Thymus (tissue), 11 donors: ENCODE measurements around the gene PHAF1. TPM values are rescaled to one million over a fixed set of nuclear protein-coding genes. Genes with fewer than 3 reads are reported as not detected.

Experiments
- DNase-seq, 9 donors: peaks; one replicate each; pipeline ENCODE4 v3.0.0-alpha.2; 2013; ENCODE audit warnings: low spot score in 9 of 9, low read depth in 6 of 9, missing footprints in 1 of 9
- H3K27ac ChIP-seq, 2 donors: one replicate each; pipeline ENCODE4 v1.5.1; 2013; ENCODE audit warnings: control low read depth in 1 of 2, low read depth in 1 of 2, low read length in 1 of 2, mild to moderate bottlenecking in 1 of 2, moderate library complexity in 1 of 2
- H3K27me3 ChIP-seq, 2 donors: one replicate each; pipeline ENCODE4 v1.5.1; 2013; ENCODE audit warnings: low read length in 1 of 2; ENCODE audit not compliant: control insufficient read depth in 2 of 2, insufficient read depth in 1 of 2
- H3K36me3 ChIP-seq, 2 donors: one replicate each; pipeline ENCODE4 v1.5.1; 2013; ENCODE audit warnings: low read length in 1 of 2, mild to moderate bottlenecking in 1 of 2, moderate library complexity in 1 of 2; ENCODE audit not compliant: control insufficient read depth in 2 of 2, insufficient read depth in 2 of 2
- H3K4me1 ChIP-seq, 2 donors: one replicate each; pipeline ENCODE4 v1.5.1; 2013; ENCODE audit warnings: low read length in 2 of 2; ENCODE audit not compliant: control insufficient read depth in 2 of 2, insufficient read depth in 2 of 2
- H3K4me3 ChIP-seq, 2 donors: one replicate each; pipeline ENCODE4 v1.5.1; 2013; ENCODE audit warnings: low read length in 2 of 2, control low read depth in 1 of 2, mild to moderate bottlenecking in 1 of 2
- H3K9me3 ChIP-seq, 2 donors: one replicate each; pipeline ENCODE4 v1.5.1; 2013; ENCODE audit warnings: low read length in 1 of 2, mild to moderate bottlenecking in 1 of 2; ENCODE audit not compliant: control insufficient read depth in 2 of 2, insufficient read depth in 1 of 2
- WGBS: extraction: QIAGEN DNeasy Blood & Tissue Kit; methylation state at CpG from one replicate; pipeline ENCODE4 v1.1.7; 2013; 5-methylcytosine and 5-hydroxymethylcytosine counted together
- polyA plus RNA-seq: library from polyadenylated mRNA; stranded (reverse); fragments of 200-250 nt; gene quantifications from one replicate; pipeline ENCODE4 v1.2.3, GENCODE V29; 2013
- total RNA-seq: library from RNA; stranded (reverse); fragments of 120-200 nt; gene quantifications from one replicate; pipeline ENCODE4 v1.2.4, GENCODE V29; 2013
- donor health status: healthy.

The PHAF1 gene
- total and polyA plus RNA-seq, 2 donors, result 7.7 to 12.0 TPM

DNA sequence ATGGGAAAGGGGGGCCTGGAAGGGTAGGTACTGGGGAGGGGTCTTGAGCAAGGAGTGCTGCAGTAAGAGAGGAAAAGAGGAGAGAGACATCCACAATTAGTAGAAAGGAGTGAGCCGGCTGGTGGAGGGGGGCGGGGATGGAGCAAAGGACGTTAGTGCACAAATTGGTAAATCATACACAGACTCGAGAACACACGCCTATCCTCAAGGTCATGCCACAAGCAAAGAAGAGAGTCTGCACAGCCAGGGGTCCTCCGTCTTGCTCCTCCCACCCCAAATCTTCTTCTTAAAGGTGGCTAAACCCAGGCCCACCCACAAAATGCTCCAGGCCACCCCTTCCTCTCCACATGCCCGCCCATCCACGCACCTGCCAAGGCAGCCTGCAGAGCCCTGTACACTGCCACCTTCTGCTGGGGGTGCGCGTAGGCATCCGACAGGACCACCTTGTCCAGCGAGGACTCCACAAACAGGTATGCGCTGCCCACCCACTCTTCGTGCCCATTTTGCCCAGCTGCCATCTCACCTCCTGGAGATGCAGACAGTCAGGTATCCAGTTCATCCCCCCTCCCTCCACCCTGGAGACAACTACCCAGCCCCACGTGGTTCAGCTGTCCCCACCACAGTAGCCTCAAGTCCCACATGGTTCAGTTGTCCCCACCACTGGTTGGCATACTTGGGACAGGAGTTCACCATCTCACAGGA, 46.6 kb downstream of the PHAF1 start:
- 87% methylated on average over 15 of the region's 15 CpGs for WGBS
- Histone ChIP-seq H3K27ac (no peak overlapping the region), H3K36me3 (peaks cover 0 to 3% of the 10 kb centered on the region in 2 donors), H3K4me3 (no peak overlapping the region), H3K27me3 (peaks cover 39 to 96% of the 10 kb centered on the region in 2 donors), H3K9me3 (peaks cover 0 to 7% of the 10 kb centered on the region in 2 donors), H3K4me1 (peaks cover 17 to 41% of the 10 kb centered on the region in 2 donors)
- no peak for DNase-seq

DNA sequence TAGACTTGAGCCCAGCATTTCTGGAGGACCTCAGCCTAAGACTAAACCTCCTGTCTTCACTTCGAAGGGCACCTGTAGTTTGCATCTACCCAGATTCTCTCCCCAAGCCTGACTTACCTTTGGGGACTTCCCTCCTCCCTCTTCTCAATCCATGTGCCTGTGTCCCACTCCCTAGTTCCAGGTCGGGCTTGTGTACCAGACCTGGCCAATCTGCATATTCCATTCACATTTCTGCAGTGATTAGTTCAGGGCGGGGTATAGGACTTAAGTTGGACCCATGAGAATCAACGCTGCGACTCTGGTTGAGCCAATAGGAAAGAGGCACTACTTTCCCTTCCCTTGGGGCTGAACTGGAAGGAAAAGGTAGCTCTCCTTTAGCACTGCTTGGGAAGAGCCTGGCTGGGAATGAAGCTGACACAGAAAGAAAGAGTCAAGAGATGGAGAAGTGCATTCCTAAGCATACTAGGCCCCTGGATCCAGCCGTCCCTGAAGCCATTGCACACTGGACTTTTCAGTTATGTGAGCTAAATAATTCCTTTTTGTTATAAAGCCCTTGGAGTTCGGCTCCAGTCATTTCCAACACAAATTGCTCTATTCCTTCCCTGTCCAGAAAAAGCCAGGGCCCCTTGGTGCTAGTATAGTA, 47.5 kb downstream of the PHAF1 start:
- peaks cover 0 to 11% of the 10 kb centered on the region in 2 donors for H3K9me3 ChIP-seq
- WGBS, result 91% methylated on average over 7 of the region's 7 CpGs
- H3K27ac ChIP-seq, result no peak overlapping the region
- H3K36me3 ChIP-seq, result peaks cover 0 to 3% of the 10 kb centered on the region in 2 donors
- peaks cover 17 to 46% of the 10 kb centered on the region in 2 donors for H3K4me1 ChIP-seq
- peaks cover 42 to 96% of the 10 kb centered on the region in 2 donors for H3K27me3 ChIP-seq
- DNase-seq, result no peak
- no peak overlapping the region for H3K4me3 ChIP-seq

DNA sequence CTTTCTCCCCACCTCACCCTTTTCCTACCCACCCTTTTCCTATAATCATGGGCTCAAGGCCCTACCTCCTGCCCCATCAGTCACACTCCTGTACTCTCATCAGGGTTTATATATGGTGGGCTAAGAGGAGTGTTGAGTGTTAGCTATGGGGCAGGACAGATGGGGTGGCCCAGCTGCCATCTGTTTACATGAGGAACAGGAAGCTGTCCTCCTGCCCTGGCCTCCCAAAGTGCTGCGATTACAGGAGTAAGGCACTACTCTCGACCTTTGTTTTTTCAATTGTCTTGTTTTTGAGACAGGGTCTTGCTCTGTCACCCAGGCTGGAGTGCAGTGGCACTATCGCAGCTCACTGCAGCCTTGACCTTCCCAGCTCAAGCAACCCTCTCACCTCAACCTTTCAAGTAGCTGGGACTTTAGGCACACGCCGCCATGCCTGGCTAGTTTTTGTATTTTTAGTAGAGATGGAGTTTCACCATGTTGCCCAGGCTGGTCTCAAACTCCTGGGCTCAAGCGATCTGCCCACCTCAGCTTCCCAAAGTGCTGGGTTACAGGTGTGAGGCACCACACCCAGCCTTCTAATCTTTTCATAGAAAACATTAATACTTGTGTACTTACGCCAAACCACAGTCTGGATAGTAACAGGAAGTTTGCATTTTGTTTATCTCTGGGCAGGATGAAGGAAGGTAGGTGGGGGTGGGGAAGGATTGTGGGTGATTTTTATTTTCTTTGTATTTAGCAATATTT, 48.3 kb downstream of the PHAF1 start:
- Histone ChIP-seq H3K9me3 (peaks cover 0 to 14% of the 10 kb centered on the region in 2 donors), H3K27me3 (peaks cover 45 to 96% of the 10 kb centered on the region in 2 donors), H3K4me1 (peaks cover 20 to 53% of the 10 kb centered on the region in 2 donors), H3K4me3 (no peak overlapping the region), H3K36me3 (peaks cover 0 to 3% of the 10 kb centered on the region in 2 donors), H3K27ac (no peak overlapping the region)
- 86% methylated on average over 7 of the region's 7 CpGs for WGBS
- no peak for DNase-seq

DNA sequence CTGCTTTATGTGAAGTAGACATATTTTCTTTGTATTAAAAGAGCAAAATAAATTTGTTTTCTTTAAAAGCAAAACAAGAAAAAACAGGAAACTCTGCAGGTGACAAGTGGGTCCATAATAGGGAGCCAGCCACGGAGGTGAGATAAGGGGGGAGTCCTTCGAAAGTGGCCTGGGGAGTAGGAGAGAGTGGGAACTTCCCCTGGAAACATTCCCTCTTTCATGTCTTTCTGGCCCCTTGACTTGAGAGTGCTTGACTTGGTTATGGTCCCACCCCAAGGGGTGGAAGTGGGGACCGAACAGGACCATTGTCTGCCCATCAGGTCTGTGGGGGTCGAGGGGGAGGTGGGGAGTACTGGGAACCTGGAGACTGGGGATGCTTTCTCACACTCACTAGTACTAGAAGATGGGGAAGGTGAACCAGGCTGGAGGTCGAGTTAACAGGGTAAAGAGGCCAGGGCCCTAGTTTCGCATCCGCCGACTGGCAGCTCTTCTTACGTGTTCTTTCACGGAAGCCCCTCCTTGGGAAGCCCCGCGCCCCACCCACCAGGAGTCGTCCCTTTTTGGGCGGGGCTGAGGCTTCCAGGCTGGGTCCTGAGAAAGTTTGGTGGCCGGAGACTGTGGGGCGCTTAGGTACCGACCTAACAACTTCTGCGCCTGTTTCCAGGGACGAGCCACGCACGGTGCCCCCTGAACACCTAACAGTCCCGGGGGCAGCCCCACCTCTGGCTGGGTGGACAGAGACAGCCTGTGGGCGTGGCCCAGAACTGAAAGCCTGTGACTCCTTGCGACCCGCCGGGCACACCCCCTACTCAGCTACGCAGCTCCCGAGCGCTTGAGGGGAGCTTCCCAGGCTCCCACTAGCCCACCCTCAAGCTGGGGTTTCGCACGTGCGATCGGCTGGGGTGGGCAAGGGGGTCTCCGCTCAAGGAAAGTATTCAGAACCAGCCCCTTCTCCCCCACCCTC, 49.2 kb downstream of the PHAF1 start:
- WGBS, result 11% methylated on average over 34 of the region's 34 CpGs
- Histone ChIP-seq H3K4me3 (peak overlapping the region; percentile 61 to 79), H3K27me3 (peaks cover 54 to 96% of the 10 kb centered on the region in 2 donors), H3K4me1 (peaks cover 23 to 59% of the 10 kb centered on the region in 2 donors), H3K36me3 (peaks cover 0 to 3% of the 10 kb centered on the region in 2 donors), H3K27ac (peak overlapping the region; percentile 79 to 86), H3K9me3 (peaks cover 0 to 16% of the 10 kb centered on the region in 2 donors)
- peak in 3 of 9 donors; percentile 43 to 77 (median 51) for DNase-seq

DNA sequence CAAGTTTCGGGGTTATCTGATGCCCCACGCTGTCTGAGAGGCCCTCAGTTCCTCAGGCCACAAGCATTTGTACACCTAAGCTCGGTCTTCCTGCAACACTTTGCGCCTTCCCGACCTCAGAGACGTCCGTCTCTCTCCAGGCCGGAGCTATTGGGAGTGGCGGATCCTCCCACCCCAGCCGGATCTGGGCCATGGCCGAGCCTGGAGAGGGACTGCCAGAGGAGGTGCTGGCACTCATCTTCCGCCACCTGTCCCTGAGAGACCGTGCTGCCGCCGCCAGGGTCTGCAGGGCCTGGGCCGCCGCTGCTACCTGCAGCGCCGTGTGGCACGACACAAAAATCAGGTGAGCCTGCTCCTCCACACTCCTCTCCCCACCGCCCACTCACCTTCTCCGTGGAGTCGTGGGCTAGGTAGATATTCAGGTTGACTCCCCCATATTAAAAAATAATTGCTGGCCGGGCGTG, 51.9 kb downstream of the PHAF1 start:
- Histone ChIP-seq H3K27ac (no peak overlapping the region), H3K4me1 (peaks cover 19 to 57% of the 10 kb centered on the region in 2 donors), H3K4me3 (no peak overlapping the region), H3K9me3 (peaks cover 0 to 21% of the 10 kb centered on the region in 2 donors), H3K27me3 (peaks cover 63 to 96% of the 10 kb centered on the region in 2 donors), H3K36me3 (peaks cover 0 to 3% of the 10 kb centered on the region in 2 donors)
- DNase-seq, result no peak
- WGBS, result 60% methylated on average over 25 of the region's 25 CpGs

DNA sequence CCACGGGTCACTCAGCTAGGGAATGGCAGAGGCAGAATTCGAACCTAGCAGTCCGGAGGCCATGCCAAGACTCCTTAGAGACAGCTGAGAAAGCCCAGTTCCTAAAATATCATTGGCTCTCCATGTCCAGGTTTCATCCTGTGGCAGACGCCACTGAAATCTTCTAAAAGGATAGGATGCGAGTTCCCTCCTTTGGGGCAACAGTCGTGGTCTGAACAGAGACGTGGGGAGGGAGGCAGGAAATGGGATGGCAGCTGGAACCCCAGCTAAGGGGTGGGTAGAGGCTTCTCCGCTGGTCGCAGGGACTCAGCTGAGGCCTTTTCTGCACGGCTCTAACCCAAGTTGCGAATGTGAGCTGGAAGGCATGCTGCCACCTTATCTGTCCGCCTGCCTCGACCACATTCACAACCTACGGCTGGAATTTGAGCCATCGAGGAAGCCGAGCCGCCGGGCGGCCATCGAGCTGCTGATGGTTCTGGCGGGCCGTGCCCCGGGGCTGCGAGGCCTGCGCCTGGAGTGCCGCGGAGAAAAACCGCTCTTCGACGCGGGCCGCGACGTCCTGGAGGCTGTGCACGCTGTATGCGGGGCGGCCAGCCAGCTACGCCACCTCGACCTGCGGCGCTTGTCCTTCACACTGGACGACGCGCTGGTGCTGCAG, 52.9 kb downstream of the PHAF1 start:
- no peak overlapping the region for H3K27ac ChIP-seq
- no peak for DNase-seq
- H3K9me3 ChIP-seq, result peaks cover 0 to 25% of the 10 kb centered on the region in 2 donors
- 10% methylated on average over 44 of the region's 44 CpGs for WGBS
- H3K36me3 ChIP-seq, result peaks cover 0 to 3% of the 10 kb centered on the region in 2 donors
- H3K4me3 ChIP-seq, result peak overlapping the region in 1 of 2 donors; percentile 10
- peaks cover 70 to 96% of the 10 kb centered on the region in 2 donors for H3K27me3 ChIP-seq
- peaks cover 19 to 57% of the 10 kb centered on the region in 2 donors for H3K4me1 ChIP-seq

DNA sequence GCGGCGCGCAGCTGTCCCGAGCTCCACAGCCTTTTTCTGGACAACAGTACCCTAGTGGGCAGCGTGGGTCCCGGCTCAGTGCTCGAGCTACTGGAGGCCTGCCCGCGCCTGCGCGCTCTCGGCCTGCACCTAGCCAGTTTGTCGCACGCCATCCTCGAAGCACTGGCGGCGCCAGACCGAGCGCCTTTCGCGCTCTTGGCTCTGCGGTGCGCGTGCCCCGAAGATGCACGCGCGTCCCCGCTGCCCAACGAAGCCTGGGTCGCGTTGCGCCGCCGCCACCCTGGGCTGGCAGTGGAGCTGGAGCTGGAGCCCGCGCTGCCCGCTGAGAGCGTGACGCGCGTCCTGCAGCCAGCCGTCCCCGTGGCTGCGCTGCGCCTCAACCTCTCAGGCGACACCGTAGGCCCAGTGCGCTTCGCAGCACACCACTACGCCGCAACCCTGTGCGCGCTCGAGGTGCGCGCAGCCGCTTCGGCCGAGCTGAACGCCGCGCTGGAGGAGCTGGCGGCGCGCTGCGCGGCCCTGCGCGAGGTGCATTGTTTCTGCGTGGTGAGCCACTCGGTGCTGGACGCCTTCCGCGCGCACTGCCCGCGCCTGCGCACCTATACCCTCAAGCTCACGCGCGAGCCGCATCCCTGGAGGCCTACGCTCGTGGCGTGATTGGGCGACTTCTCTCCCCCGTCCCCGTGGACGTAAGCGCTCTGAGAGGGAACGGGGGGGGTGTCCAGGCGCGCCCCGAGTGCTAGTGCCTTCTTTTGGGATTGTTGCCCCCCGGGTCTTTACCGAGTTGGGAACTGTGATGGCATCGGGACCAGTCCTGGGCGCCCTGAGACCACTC, 53.6 kb downstream of the PHAF1 start:
- peaks cover 17 to 52% of the 10 kb centered on the region in 2 donors for H3K4me1 ChIP-seq
- peak overlapping the region in 1 of 2 donors; percentile 10 for H3K4me3 ChIP-seq
- 2% methylated on average over 99 of the region's 99 CpGs for WGBS
- H3K27me3 ChIP-seq, result peaks cover 77 to 97% of the 10 kb centered on the region in 2 donors
- peaks cover 0 to 3% of the 10 kb centered on the region in 2 donors for H3K36me3 ChIP-seq
- no peak for DNase-seq
- peaks cover 0 to 25% of the 10 kb centered on the region in 2 donors for H3K9me3 ChIP-seq
- H3K27ac ChIP-seq, result no peak overlapping the region
